ENCODE results near the gene NDUFS7.

- TF ChIP-seq CTCF (IDR thresholded peaks at IDR 0.05): no peak
- TF ChIP-seq EZH2phosphoT487 (IDR thresholded peaks at IDR 0.05): no peak
- no peak for TF ChIP-seq EZH2 (IDR thresholded peaks at IDR 0.05)
Observed at GRCh38 chr19:1356508-1356865, 27.2 kb upstream of the NDUFS7 start.

All from neural progenitor cell (in vitro differentiated cells).